Ovary (tissue), 9 donors: Measurements from ENCODE around the gene MRLN. TPM values are rescaled to one million over a fixed set of nuclear protein-coding genes. Genes with fewer than 3 reads are reported as not detected.

Source experiments
- DNase-seq, 5 donors: peaks; one replicate each; pipeline ENCODE4 v3.0.0-alpha.2; 2019 to 2020
- H3K27ac ChIP-seq, 2 donors: fragments of 200-600 bp; one replicate each; pipeline versions ENCODE4 v1.5.1 to v1.8.0; 2019 to 2022
- H3K27me3 ChIP-seq: fragments of 200-600 bp; one replicate; pipeline ENCODE4 v1.8.0; 2022
- H3K36me3 ChIP-seq: fragments of 200-600 bp; sonication (generic); one replicate; pipeline ENCODE4 v1.5.1; 2019
- H3K4me1 ChIP-seq: one replicate; pipeline ENCODE4 v1.8.1; 2013; ENCODE audit warnings: mild to moderate bottlenecking, moderate library complexity; ENCODE audit not compliant: insufficient read depth
- H3K4me3 ChIP-seq: fragments of 200-600 bp; sonication (generic); one replicate; pipeline ENCODE4 v1.5.1; 2017
- H3K9me3 ChIP-seq, 2 donors: fragments of 200-600 bp in 1 of 2; sonication (generic) in 1 of 2; one replicate each; pipeline versions ENCODE4 v1.5.1 to v1.8.1; 2013 to 2019; ENCODE audit warnings: mild to moderate bottlenecking in 1 of 2, moderate library complexity in 1 of 2
- CTCF ChIP-seq, 3 donors: fragments of 450-650 bp in 2 of 3; fragments of 200-600 bp in 1 of 3; IDR thresholded peaks; one replicate each; pipeline versions ENCODE4 v1.5.1 to v1.8.0; 2016 to 2022; ENCODE audit warnings: antibody characterized with exemption in 3 of 3, mild to moderate bottlenecking in 1 of 3
- EP300 ChIP-seq: sonication (generic); formaldehyde crosslinking; IDR thresholded peaks from one replicate; pipeline ENCODE4 v1.6.1; 2017; ENCODE audit warnings: antibody characterized with exemption
- POLR2A ChIP-seq: fragments of 450-650 bp; IDR thresholded peaks from one replicate; pipeline ENCODE4 v1.6.1; 2017; ENCODE audit warnings: antibody characterized with exemption, mild to moderate bottlenecking, moderate library complexity
- WGBS, 3 donors: extraction: QIAGEN DNeasy Blood & Tissue Kit in 1 of 3; methylation state at CpG; one replicate each; pipeline versions ENCODE4 v1.1.5 to v1.1.7; 2013 to 2017; 5-methylcytosine and 5-hydroxymethylcytosine counted together
- intact Hi-C, 4 donors: fragments of 100-400 bp; cut with DNase I; formaldehyde crosslinking; loops; one replicate each; pipeline versions ENCODE4 v1.11.0 to v1.15.1; 2022 to 2023
- polyA plus RNA-seq, 2 donors: library from polyadenylated mRNA; stranded (reverse); fragments of 200-250 nt in 1 of 2; fragments of 350-450 nt in 1 of 2; fragmentation: Illumina TruSeq in 1 of 2; extraction: RNeasy Lipid Tissue Mini Kit (QIAGEN cat#74804) in 1 of 2; gene quantifications; one replicate each; pipeline ENCODE4 v1.2.3, GENCODE V29; 2013 to 2014
- total RNA-seq, 7 donors: library from RNA; depleted of rRNA in 2 of 7; stranded (reverse); fragments of >200 nt in 2 of 7; fragmentation: NEBNext Ultra II Directional in 3 of 7; extraction: Animal tissue kit (Norgen Biotek cat#: 25700) in 3 of 7; gene quantifications; one replicate each; pipeline versions ENCODE4 v1.1.0 to v1.2.4, GENCODE V29; 2016 to 2023
- donor health status: DM: no; HTN: no; CAD: no; lungs with moderate emphysema.
- donor health status: DM: no; HTN: no; CAD: no.
- donor health status: Bipolar disorder and iron deficiency.
- donor health status: DM: yes; HTN: yes; CAD: no.
- donor health status: DM: no; HTN: no; CAD: no.
- donor health status: DM: yes; HTN: yes; CAD: no.

Gene MRLN
- total and polyA plus RNA-seq, 9 donors = 0.80 TPM; not detected in 8

- 92 to 95% (median 93%) methylated on average over 7 of the region's 7 CpGs for WGBS, 3 donors
- Histone ChIP-seq H3K9me3 (no peaks in the 10 kb centered on the region), H3K4me1 (no peaks in the 10 kb centered on the region), H3K27me3 (no peaks in the 10 kb centered on the region), H3K27ac (no peak overlapping the region), H3K36me3 (no peaks in the 10 kb centered on the region), H3K4me3 (no peak overlapping the region)
- TF ChIP-seq CTCF (IDR thresholded peaks at IDR 0.05) (no peak), POLR2A (no peak), EP300 (no peak)
- intact Hi-C loops = no loop called here
- DNase-seq = no peak
Measured at GRCh38 chr10:59713196-59713821, 39.9 kb downstream of the MRLN start.

DNA sequence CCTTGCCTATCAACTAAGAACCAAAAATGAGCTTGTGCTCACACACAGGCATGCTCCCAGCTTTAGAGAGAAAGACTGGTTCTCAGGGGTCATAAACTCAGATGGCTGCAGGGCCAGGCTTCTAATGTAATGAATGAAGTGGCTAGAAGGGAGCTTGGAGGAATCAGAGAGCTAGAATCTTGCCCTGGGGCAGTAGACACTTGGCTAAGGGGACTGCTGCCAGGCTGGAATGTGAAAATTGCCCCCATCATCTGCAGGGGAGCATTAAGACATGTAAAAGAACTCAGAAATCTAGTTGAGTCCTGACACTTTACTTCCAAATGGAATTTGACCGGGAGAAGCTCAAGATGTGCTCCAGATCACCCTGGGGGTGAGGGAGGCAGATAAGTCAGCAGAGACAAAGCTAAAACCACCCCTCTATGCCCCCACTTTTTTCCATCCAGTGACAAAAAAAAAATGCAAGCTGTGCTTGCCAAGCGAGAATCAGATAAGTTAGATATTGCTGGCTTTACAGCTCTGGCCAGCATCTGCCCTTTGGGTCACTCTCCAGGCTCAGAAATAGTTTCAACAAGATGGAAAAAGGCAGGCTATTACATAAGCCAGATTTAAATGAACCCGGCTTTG lies 41.3 kb downstream of the MRLN start:
- 38 to 58% (median 50%) methylated on average over 3 of the region's 3 CpGs for WGBS, 3 donors
- TF ChIP-seq EP300 (no peak), CTCF (IDR thresholded peaks at IDR 0.05) (no peak), POLR2A (no peak)
- no peaks in the 10 kb centered on the region for H3K27me3 ChIP-seq

DNA sequence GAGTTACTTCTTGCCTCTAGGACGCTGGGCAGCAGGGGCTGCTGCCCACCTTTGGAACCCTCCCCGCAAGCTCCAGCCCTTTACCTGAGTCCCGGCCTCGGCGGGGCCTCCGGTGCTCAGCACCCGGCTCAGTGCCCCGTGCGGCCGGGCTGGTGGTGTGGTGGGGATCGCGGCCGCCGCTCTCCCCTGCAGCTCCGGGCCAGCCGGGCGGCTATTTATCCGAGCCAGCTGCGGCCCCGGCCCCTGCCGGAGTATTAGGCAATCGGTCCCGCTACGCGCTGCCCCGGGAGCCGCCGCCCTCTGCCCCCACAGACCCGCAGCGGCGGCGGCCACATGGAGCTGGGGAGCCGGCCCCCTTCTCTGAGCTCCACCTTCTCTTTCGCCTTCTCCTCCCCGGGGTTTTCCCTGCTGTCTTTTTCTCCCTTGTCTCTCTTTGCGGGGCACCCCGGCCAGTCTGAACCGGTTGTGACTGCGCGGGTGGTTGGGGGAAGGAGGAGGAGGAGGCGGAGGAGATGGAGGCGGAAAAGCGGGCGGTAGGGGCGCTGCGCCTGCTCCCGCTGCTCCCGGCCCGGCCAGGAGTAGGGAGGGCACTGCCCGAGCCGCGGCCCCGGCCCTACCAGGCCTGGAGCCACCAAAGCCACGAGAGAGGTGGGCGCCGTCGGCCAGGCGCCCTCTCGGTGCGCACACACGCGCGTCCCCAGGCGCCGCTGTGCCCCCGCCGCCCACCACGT lies 43.7 kb downstream of the MRLN start, which contains the start of gene SLC16A9:
Gene SLC16A9 (minus strand): TSS at position 456 of the 731 bp plus-strand sequence. CDS start 25,559 bp downstream, outside the sequence.
- H3K36me3 ChIP-seq = no peaks in the 10 kb centered on the region
- WGBS, 3 donors = 0 to 1% (median 1%) methylated on average over 55 to 68 of the region's 68 CpGs
- DNase-seq = peak; percentile 80 to 88 (median 86)
- H3K27ac ChIP-seq = peak within 1 kb of the TSS; percentile 75 to 85
- peak; percentile 52 for TF ChIP-seq POLR2A
- no peak for TF ChIP-seq EP300
- peak in 2 of 3 donors; percentile 41 to 46 for TF ChIP-seq CTCF (IDR thresholded peaks at IDR 0.05)
- intact Hi-C loops = no loop called here
- peaks cover 6% of the 10 kb centered on the region for H3K4me1 ChIP-seq
- no peaks in the 10 kb centered on the region for H3K9me3 ChIP-seq
- H3K4me3 ChIP-seq = peak within 1 kb of the TSS; percentile 61
- no peaks in the 10 kb centered on the region for H3K27me3 ChIP-seq

More for the DNA sequence above, 41.3 kb downstream of the MRLN start:
- H3K36me3 ChIP-seq = no peaks in the 10 kb centered on the region
- H3K4me3 ChIP-seq = no peak overlapping the region
- no peak for DNase-seq
- intact Hi-C loops = no loop called here
- peaks cover 2% of the 10 kb centered on the region for H3K4me1 ChIP-seq
- peak overlapping the region in 1 of 2 donors; percentile 0 for H3K27ac ChIP-seq
- H3K9me3 ChIP-seq = no peaks in the 10 kb centered on the region

- Histone ChIP-seq H3K9me3 (no peaks in the 10 kb centered on the region), H3K27ac (peak overlapping the region; percentile 75 to 85), H3K4me3 (peak overlapping the region; percentile 61), H3K27me3 (no peaks in the 10 kb centered on the region), H3K36me3 (no peaks in the 10 kb centered on the region), H3K4me1 (peaks cover 7% of the 10 kb centered on the region)
- peak; percentile 44 to 69 (median 58) for DNase-seq
- intact Hi-C loops = no loop called here
- WGBS, 3 donors = 0 to 1% (median 0%) methylated on average over 39 to 42 of the region's 42 CpGs
- TF ChIP-seq EP300 (no peak), CTCF (IDR thresholded peaks at IDR 0.05) (no peak), POLR2A (no peak)
Measured at GRCh38 chr10:59708816-59709394, 44.4 kb downstream of the MRLN start.
